HEK293 (cell line): ENCODE results near the gene DHX9.

Experiments used
- ZBTB20 ChIP-seq: fragments of 450-650 bp; formaldehyde crosslinking; IDR thresholded peaks from 2 replicates; pipeline ENCODE4 v1.5.1; 2016; ENCODE audit warnings: missing biosample characterization, missing genetic modification characterization
- ZNF426 ChIP-seq: fragments of 450-650 bp; formaldehyde crosslinking; IDR thresholded peaks from 2 replicates; pipeline ENCODE4 v1.5.1; 2017; ENCODE audit warnings: missing biosample characterization, missing genetic modification characterization, mild to moderate bottlenecking, inconsistent platforms, moderate library complexity
- TF ChIP-seq, protein P1 (sequence below): fragments of 450-650 bp; formaldehyde crosslinking; IDR thresholded peaks from 2 replicates; pipeline ENCODE4 v1.5.1; 2016; ENCODE audit warnings: missing biosample characterization, missing genetic modification characterization

- TF ChIP-seq, protein P1, sequence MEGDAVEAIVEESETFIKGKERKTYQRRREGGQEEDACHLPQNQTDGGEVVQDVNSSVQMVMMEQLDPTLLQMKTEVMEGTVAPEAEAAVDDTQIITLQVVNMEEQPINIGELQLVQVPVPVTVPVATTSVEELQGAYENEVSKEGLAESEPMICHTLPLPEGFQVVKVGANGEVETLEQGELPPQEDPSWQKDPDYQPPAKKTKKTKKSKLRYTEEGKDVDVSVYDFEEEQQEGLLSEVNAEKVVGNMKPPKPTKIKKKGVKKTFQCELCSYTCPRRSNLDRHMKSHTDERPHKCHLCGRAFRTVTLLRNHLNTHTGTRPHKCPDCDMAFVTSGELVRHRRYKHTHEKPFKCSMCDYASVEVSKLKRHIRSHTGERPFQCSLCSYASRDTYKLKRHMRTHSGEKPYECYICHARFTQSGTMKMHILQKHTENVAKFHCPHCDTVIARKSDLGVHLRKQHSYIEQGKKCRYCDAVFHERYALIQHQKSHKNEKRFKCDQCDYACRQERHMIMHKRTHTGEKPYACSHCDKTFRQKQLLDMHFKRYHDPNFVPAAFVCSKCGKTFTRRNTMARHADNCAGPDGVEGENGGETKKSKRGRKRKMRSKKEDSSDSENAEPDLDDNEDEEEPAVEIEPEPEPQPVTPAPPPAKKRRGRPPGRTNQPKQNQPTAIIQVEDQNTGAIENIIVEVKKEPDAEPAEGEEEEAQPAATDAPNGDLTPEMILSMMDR (tag by site-specific recombination) = no peak
- TF ChIP-seq ZNF426 (tag by site-specific recombination) (no peak), ZBTB20 (tag by site-specific recombination) (no peak)
These were observed 47.8 kb downstream of the DHX9 start for GRCh38 chr1:182886985-182887384.
